Activated CD4-positive, alpha-beta T cell treated with anti-CD3 and anti-CD28 coated beads, Interleukin-2, amount 10 ng/mL, durations not matched to agents 24 days and 14 days (primary cell): ENCODE results near the gene TMEM185B. TPM values are rescaled to one million over a fixed set of nuclear protein-coding genes. Genes with fewer than 3 reads are reported as not detected.

Experiments
- DNase-seq: peaks from one replicate; pipeline ENCODE4 v3.0.0; 2022
- H3K27ac Mint-ChIP-seq: one replicate; pipeline ENCODE4 v1.8.0; 2022; ENCODE audit warnings: mild to moderate bottlenecking, mixed read lengths
- H3K27me3 Mint-ChIP-seq: one replicate; pipeline ENCODE4 v1.8.0; 2022; ENCODE audit warnings: mixed read lengths
- H3K36me3 Mint-ChIP-seq: one replicate; pipeline ENCODE4 v1.8.0; 2022; ENCODE audit warnings: low read depth, mild to moderate bottlenecking, mixed read lengths
- H3K4me1 Mint-ChIP-seq: one replicate; pipeline ENCODE4 v1.8.0; 2021; ENCODE audit warnings: mixed read lengths
- H3K4me3 Mint-ChIP-seq: one replicate; pipeline ENCODE4 v1.8.0; 2022; ENCODE audit warnings: mild to moderate bottlenecking, moderate library complexity, mixed read lengths
- H3K9me3 Mint-ChIP-seq: one replicate; pipeline ENCODE4 v1.8.0; 2021; ENCODE audit warnings: mixed read lengths
- intact Hi-C: fragments of 100-400 bp; cut with micrococcal nuclease; formaldehyde crosslinking; loops from one replicate; pipeline ENCODE4 v1.15.1; 2023
- total RNA-seq: library from RNA; stranded (reverse); gene quantifications from 2 replicates; pipeline ENCODE4 v1.2.3, GENCODE V29; 2022

Gene TMEM185B
- total RNA-seq, 1 donor from 2014 or later, result 44.3 TPM

DNA sequence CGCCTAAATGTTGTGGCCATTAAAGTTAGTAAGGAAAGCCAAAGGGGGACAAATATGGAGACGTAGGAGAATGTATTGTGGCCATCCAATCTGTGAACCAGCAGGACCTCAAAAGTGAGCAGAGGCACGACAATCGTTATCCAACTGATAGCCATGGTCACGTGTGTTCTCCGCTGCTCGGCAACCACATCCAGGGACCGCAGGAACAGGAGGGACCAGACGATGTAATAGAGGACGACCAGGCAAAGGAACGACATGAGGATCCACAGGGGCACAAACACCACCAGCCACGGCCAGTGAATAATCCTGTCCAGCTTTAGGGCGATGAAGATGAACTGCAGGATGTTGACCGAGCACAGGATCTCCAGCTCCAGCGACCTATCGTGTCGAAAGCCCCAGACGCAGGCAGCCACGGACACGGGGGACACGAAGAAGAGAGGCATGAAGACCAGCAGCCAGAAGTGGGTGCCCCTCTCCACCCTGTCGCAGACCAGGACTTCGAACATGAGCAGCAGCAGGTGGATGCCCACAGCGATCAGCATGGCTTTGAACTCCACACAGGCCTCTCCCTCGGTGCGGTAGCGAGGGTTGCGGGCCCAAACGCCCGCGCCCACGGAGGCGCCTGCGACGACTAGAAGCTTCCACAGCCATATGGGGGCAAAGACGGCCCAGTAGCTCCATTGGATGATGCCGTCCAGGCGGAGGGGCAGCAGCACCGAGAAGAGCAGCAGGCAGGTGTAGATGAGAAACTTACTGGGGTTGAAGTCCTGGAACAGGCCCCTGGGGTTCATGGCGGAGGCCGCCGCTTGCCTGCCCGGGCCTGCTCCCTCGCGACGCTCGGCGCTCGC is 790 bp downstream of the TMEM185B start:
- Mint-ChIP-seq H3K4me3 (peak overlapping the region; percentile 83), H3K36me3 (peaks cover 51% of the 10 kb centered on the region), H3K9me3 (no peaks in the 10 kb centered on the region), H3K27ac (peak overlapping the region; percentile 92), H3K4me1 (peaks cover 51% of the 10 kb centered on the region), H3K27me3 (no peaks in the 10 kb centered on the region)
- intact Hi-C loops, result loop anchor here (1.0 to 2.0 kb wide), 6 partner anchors 10 to 463 kb away; partner anchors contain the start of genes PTPN4 and RALB
- DNase-seq, result no peak

GRCh38 chr2:120221616-120222015 is 1.6 kb downstream of the TMEM185B start:
- peak overlapping the region; percentile 83 for H3K4me3 Mint-ChIP-seq
- peaks cover 52% of the 10 kb centered on the region for H3K36me3 Mint-ChIP-seq
- DNase-seq, result no peak
- peaks cover 47% of the 10 kb centered on the region for H3K4me1 Mint-ChIP-seq
- peak overlapping the region; percentile 92 for H3K27ac Mint-ChIP-seq
- intact Hi-C loops, result loop anchor here (2.0 kb wide), 3 partner anchors 31 to 65 kb away; partner anchors contain the start of gene RALB
- no peaks in the 10 kb centered on the region for H3K9me3 Mint-ChIP-seq
- no peaks in the 10 kb centered on the region for H3K27me3 Mint-ChIP-seq

DNA sequence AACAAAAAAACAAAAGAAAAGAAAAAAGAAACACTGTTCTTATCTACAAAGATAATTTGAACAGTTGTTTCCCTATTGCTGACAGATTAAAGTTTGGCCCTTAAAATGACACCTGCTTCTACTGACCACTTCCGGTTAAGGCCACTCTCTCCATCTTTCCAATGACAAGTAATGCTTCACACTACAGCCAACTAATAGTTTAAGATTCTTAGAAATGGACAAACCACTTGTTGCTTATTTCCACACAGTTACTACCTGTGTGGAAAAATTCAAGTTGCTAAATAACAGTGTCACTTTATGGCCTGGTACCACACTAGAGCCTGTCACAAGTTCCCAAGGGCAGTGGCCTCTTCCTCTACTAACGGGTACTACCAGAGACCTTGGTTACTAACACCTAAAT is 2.4 kb downstream of the TMEM185B start:
- Mint-ChIP-seq H3K27me3 (no peaks in the 10 kb centered on the region), H3K4me1 (peaks cover 43% of the 10 kb centered on the region), H3K36me3 (peaks cover 58% of the 10 kb centered on the region), H3K9me3 (no peaks in the 10 kb centered on the region), H3K4me3 (peak overlapping the region; percentile 83), H3K27ac (no peak overlapping the region)
- intact Hi-C loops, result no loop called here
- no peak for DNase-seq

- Mint-ChIP-seq H3K27ac (no peak overlapping the region), H3K36me3 (peaks cover 58% of the 10 kb centered on the region), H3K27me3 (no peaks in the 10 kb centered on the region), H3K9me3 (no peaks in the 10 kb centered on the region), H3K4me3 (no peak overlapping the region), H3K4me1 (peaks cover 40% of the 10 kb centered on the region)
- peak; percentile 57 for DNase-seq
- intact Hi-C loops, result no loop called here
Observed at GRCh38 chr2:120219766-120220165, 3.4 kb downstream of the TMEM185B start.

GRCh38 chr2:120219291-120219690 is 3.9 kb downstream of the TMEM185B start:
- peaks cover 35% of the 10 kb centered on the region for H3K4me1 Mint-ChIP-seq
- DNase-seq, result peak; percentile 55
- no peaks in the 10 kb centered on the region for H3K27me3 Mint-ChIP-seq
- intact Hi-C loops, result no loop called here
- H3K27ac Mint-ChIP-seq, result no peak overlapping the region
- peaks cover 58% of the 10 kb centered on the region for H3K36me3 Mint-ChIP-seq
- no peaks in the 10 kb centered on the region for H3K9me3 Mint-ChIP-seq
- H3K4me3 Mint-ChIP-seq, result no peak overlapping the region

DNA sequence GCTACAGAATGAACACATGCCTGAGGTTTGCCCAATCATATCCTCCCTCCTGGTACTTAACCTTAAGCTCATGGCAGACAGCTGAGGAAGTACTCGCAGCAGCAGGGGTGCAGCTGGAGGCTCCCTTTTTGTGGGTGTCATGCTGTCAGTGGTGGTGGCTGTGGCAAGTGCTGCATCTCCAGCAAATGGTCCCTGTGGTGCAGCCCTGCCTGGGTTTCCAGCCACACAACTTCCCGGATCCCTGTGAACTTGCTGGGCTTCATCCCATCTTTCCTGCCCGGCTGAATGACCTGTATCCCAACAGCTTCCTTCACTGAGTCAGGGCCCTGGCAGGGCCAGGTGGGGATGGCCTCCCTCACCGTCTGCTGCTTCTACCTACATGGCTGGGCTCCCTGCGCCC is 5.0 kb downstream of the TMEM185B start:
- no peaks in the 10 kb centered on the region for H3K27me3 Mint-ChIP-seq
- H3K4me3 Mint-ChIP-seq, result no peak overlapping the region
- H3K36me3 Mint-ChIP-seq, result peaks cover 56% of the 10 kb centered on the region
- no peaks in the 10 kb centered on the region for H3K9me3 Mint-ChIP-seq
- no peak for DNase-seq
- no peak overlapping the region for H3K27ac Mint-ChIP-seq
- intact Hi-C loops, result no loop called here
- peaks cover 29% of the 10 kb centered on the region for H3K4me1 Mint-ChIP-seq

- DNase-seq, result peak; percentile 75
- Mint-ChIP-seq H3K27me3 (no peaks in the 10 kb centered on the region), H3K36me3 (peaks cover 3% of the 10 kb centered on the region), H3K9me3 (no peaks in the 10 kb centered on the region), H3K4me1 (peaks cover 16% of the 10 kb centered on the region), H3K4me3 (peak overlapping the region; percentile 39), H3K27ac (peak overlapping the region; percentile 42)
- intact Hi-C loops, result no loop called here
Observed at GRCh38 chr2:120210270-120210693, 12.9 kb downstream of the TMEM185B start.

DNA sequence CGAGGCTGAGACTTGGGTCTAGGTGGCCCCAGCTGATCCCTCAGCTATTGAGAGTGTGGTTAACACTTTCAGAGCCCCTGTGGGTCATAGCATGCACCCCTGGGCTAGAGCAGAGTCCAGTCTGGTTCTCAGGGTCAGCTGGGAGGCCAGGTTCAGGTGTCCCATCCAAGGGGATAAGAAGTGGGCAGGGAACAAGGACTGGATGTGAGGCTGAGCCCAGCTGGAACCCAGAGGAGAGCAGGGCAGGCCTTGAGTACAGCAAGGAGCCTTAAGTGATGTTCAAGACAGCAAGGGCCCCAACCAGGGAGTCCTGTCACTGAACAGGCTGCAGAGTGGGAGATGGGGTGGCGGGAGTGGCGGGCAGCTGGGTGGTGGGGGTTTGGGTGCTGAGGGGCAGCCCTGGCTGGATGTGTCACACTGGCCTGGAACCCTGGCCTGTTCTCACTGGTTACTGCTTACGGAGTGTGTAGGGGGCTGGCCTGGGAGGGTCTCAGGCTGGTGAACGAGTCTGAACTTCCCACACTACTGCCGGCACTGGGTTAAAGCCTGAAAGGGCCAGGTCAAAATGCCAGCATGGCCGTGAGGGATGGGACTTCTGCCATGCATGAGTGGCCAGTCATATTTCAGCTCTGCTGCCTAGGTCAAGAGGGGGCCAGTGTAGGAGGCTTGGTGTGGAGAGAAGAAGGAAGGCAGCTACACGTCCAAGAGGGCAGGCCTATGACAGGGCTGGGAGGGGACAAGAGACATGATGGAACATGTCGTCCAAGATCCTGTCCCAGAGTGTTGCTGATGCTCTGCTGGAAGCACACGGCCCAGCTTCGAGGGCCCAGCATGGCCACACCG is 13.6 kb downstream of the TMEM185B start:
- no peaks in the 10 kb centered on the region for H3K27me3 Mint-ChIP-seq
- no peak for DNase-seq
- intact Hi-C loops, result no loop called here
- peak overlapping the region; percentile 38 for H3K27ac Mint-ChIP-seq
- H3K9me3 Mint-ChIP-seq, result no peaks in the 10 kb centered on the region
- H3K36me3 Mint-ChIP-seq, result peaks cover 3% of the 10 kb centered on the region
- H3K4me1 Mint-ChIP-seq, result peaks cover 16% of the 10 kb centered on the region
- H3K4me3 Mint-ChIP-seq, result peak overlapping the region; percentile 39

GRCh38 chr2:120208381-120209353 is 14.5 kb downstream of the TMEM185B start:
- H3K27me3 Mint-ChIP-seq, result no peaks in the 10 kb centered on the region
- DNase-seq, result peak; percentile 54
- intact Hi-C loops, result no loop called here
- H3K4me1 Mint-ChIP-seq, result peaks cover 16% of the 10 kb centered on the region
- H3K27ac Mint-ChIP-seq, result peak overlapping the region; percentile 38
- H3K9me3 Mint-ChIP-seq, result no peaks in the 10 kb centered on the region
- peaks cover 3% of the 10 kb centered on the region for H3K36me3 Mint-ChIP-seq
- no peak overlapping the region for H3K4me3 Mint-ChIP-seq

DNA sequence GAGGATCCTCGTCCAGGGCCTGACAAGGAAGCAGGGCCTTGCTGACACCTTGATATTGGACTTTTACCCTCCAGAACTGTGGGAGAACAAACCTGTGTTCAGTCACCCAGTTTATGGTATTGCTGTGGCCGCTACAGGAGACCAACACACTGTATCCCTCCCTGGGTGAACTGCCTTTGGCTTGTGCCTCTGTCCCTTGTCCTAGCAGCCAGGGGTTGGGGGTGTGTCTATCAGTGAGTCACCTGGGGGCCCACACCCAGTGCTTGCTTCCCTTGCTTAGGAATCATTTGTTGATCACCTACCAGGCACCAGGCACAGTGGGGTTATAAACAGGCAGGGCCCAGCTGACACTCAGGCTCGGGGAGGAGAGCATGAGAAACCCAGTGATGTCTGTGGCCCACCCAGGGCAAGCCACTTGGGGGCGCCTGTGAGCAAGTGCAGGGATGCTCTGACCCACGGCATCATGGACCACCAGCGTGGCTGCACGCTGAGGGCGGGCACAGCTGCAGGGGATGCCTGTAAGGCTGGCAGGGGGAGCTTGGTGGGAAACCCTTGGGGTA is 17.1 kb downstream of the TMEM185B start:
- no peaks in the 10 kb centered on the region for H3K9me3 Mint-ChIP-seq
- intact Hi-C loops, result loop anchor here (1.0 kb wide), 1 partner anchor 107 kb away; no protein-coding TSS in a partner anchor
- H3K27ac Mint-ChIP-seq, result no peak overlapping the region
- no peaks in the 10 kb centered on the region for H3K27me3 Mint-ChIP-seq
- DNase-seq, result peak; percentile 82
- H3K36me3 Mint-ChIP-seq, result peaks cover 1% of the 10 kb centered on the region
- H3K4me1 Mint-ChIP-seq, result peaks cover 15% of the 10 kb centered on the region
- no peak overlapping the region for H3K4me3 Mint-ChIP-seq

GRCh38 chr2:120204945-120205670 is 18.1 kb downstream of the TMEM185B start:
- H3K4me3 Mint-ChIP-seq, result no peak overlapping the region
- H3K4me1 Mint-ChIP-seq, result peaks cover 11% of the 10 kb centered on the region
- peaks cover 5% of the 10 kb centered on the region for H3K36me3 Mint-ChIP-seq
- DNase-seq, result peak; percentile 50
- H3K27ac Mint-ChIP-seq, result no peak overlapping the region
- no peaks in the 10 kb centered on the region for H3K9me3 Mint-ChIP-seq
- intact Hi-C loops, result no loop called here
- no peaks in the 10 kb centered on the region for H3K27me3 Mint-ChIP-seq

GRCh38 chr2:120204417-120204816 is 18.8 kb downstream of the TMEM185B start:
- Mint-ChIP-seq H3K27ac (no peak overlapping the region), H3K4me1 (peaks cover 5% of the 10 kb centered on the region), H3K27me3 (no peaks in the 10 kb centered on the region), H3K9me3 (peaks cover 2% of the 10 kb centered on the region), H3K4me3 (no peak overlapping the region), H3K36me3 (peaks cover 5% of the 10 kb centered on the region)
- intact Hi-C loops, result no loop called here
- no peak for DNase-seq
